ENCODE results near the gene FLNC. TPM values are rescaled to one million over a fixed set of nuclear protein-coding genes. Genes with fewer than 3 reads are reported as not detected.

Gene FLNC
- 176 to 188 TPM (median 184 TPM) in 3 replicates for total RNA-seq

GRCh38 chr7:128830231-128831177, at the start of gene FLNC:
FLNC (plus strand) TSS chr7:128830406; CDS start chr7:128830638, 232 bp downstream.
- Mint-ChIP-seq H3K9me3 (no peaks in the 10 kb centered on the region), H3K4me3 (peak within 1 kb of the TSS; percentile 88), H3K27ac (peak within 1 kb of the TSS; percentile 98), H3K4me1 (peaks cover 61% of the 10 kb centered on the region), H3K36me3 (peaks cover 2% of the 10 kb centered on the region), H3K27me3 (ENCODE audit: low read depth) (peaks cover 8% of the 10 kb centered on the region)
- peak; percentile 66 to 80 for DNase-seq (ENCODE audit: low spot score in 2 of 2, unreplicated experiment in 2 of 2)
- no peak for TF ChIP-seq CTCF (IDR thresholded peaks at IDR 0.05; ENCODE audit: unreplicated experiment)

DNA sequence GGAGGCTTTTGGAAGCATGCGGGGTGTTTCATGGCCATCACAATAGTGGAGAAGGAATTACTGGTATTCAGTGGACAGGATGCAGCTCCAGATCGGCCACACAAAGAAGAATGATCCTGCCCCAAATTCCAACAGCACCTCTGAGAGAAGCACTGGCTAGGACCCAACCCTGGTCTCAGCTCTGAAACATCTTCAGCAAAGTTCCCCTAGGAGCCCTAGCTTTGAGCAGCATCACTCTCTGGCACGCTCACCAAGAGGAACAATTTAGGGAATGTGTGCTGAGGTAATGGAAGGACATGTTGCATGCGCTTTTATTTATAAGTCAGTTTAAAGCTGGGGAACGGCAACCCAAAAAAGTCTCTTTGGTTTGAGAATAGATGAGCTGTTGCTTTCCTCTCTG, 49.1 kb upstream of the FLNC start:
- no peak overlapping the region for H3K4me3 Mint-ChIP-seq
- peaks cover 22% of the 10 kb centered on the region for H3K9me3 Mint-ChIP-seq
- no peak for DNase-seq (ENCODE audit: low spot score in 2 of 2, unreplicated experiment in 2 of 2)
- H3K27ac Mint-ChIP-seq = no peak overlapping the region
- peaks cover 6% of the 10 kb centered on the region for H3K4me1 Mint-ChIP-seq
- peaks cover 7% of the 10 kb centered on the region for H3K27me3 Mint-ChIP-seq (ENCODE audit: low read depth)
- H3K36me3 Mint-ChIP-seq = no peaks in the 10 kb centered on the region
- no peak for TF ChIP-seq CTCF (IDR thresholded peaks at IDR 0.05; ENCODE audit: unreplicated experiment)

DNA sequence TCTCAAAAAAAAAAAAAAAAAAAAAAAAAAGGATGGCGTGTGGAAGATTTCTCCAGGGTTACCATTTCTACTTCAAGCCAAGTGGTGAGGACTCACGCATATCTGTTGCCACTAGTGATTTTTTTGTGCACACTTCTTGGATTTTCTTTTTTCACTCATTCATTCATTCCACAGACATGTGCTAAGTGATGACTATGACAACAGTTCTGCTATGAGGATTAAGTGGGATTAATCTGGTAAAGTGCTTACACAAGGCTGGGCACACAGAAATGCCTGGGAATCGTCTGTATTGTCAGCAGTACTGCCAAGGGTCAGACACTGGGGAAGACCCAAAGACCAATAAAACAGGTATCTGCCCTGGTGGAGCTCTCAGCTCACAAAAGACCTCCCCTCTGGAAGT, 48.4 kb upstream of the FLNC start:
- TF ChIP-seq CTCF (IDR thresholded peaks at IDR 0.05; ENCODE audit: unreplicated experiment) = no peak
- no peak for DNase-seq (ENCODE audit: low spot score in 2 of 2, unreplicated experiment in 2 of 2)
- peaks cover 6% of the 10 kb centered on the region for H3K4me1 Mint-ChIP-seq
- H3K4me3 Mint-ChIP-seq = no peak overlapping the region
- no peaks in the 10 kb centered on the region for H3K36me3 Mint-ChIP-seq
- H3K27ac Mint-ChIP-seq = no peak overlapping the region
- H3K27me3 Mint-ChIP-seq (ENCODE audit: low read depth) = peaks cover 8% of the 10 kb centered on the region
- H3K9me3 Mint-ChIP-seq = peaks cover 19% of the 10 kb centered on the region

DNA sequence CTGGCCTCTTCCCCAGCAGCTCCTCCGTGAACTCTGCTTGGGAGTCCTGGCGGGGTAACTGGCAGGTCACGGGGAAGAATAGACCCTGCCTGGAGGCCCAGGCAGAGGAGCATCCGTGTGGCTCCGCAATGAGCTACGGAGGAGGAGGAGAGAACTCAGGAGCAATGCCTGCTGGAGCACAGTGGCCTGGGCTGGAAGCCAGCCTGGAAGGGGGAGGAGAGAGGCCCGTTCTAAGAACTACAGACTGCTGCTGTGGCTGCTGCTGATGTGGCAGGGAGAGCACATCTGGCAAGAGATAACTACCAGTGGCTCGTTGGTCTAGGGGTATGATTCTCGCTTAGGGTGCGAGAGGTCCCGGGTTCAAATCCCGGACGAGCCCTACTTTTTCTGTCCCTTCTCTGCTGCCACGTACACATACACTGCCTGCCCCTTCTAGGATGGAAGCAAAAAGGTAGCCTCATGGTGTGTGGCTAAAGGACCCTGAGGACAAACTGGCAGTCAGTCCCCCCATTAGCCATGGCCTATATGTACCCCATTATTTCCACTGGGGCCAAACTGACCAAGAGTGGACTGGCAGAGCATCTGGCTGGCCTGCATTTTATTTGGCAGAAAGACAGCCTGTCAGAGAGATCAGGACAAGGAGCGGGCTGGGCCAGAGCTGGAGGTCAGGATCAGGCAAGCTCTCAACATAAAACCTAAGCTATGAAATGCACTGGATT, 46.9 kb upstream of the FLNC start:
- H3K27me3 Mint-ChIP-seq (ENCODE audit: low read depth) = peaks cover 13% of the 10 kb centered on the region
- peak overlapping the region; percentile 62 for H3K4me3 Mint-ChIP-seq
- TF ChIP-seq CTCF (IDR thresholded peaks at IDR 0.05; ENCODE audit: unreplicated experiment) = no peak
- H3K27ac Mint-ChIP-seq = peak overlapping the region; percentile 83
- peaks cover 6% of the 10 kb centered on the region for H3K4me1 Mint-ChIP-seq
- H3K9me3 Mint-ChIP-seq = peaks cover 5% of the 10 kb centered on the region
- peak; percentile 53 to 78 for DNase-seq (ENCODE audit: low spot score in 2 of 2, unreplicated experiment in 2 of 2)
- H3K36me3 Mint-ChIP-seq = no peaks in the 10 kb centered on the region

GRCh38 chr7:128785738-128786137, 44.5 kb upstream of the FLNC start:
- no peak overlapping the region for H3K4me3 Mint-ChIP-seq

More at GRCh38 chr7:128785738-128786137, 44.5 kb upstream of the FLNC start:
- no peak for TF ChIP-seq CTCF (IDR thresholded peaks at IDR 0.05; ENCODE audit: unreplicated experiment)
- Mint-ChIP-seq H3K27me3 (ENCODE audit: low read depth) (peaks cover 31% of the 10 kb centered on the region), H3K4me1 (peaks cover 11% of the 10 kb centered on the region), H3K9me3 (peaks cover 5% of the 10 kb centered on the region), H3K36me3 (no peaks in the 10 kb centered on the region), H3K27ac (no peak overlapping the region)
- DNase-seq (ENCODE audit: low spot score in 2 of 2, unreplicated experiment in 2 of 2) = no peak
